K562 (cell line): ENCODE measurements around the gene RNF223. TPM values are rescaled to one million over a fixed set of nuclear protein-coding genes. Genes with fewer than 3 reads are reported as not detected.

ENCODE experiments used
- ATF7 ChIP-seq: fragments of 450-650 bp; IDR thresholded peaks from 2 replicates; pipeline ENCODE4 v1.7.1; 2014; ENCODE audit warnings: mild to moderate bottlenecking, moderate library complexity
- DNMT1 ChIP-seq: fragments of 450-650 bp; IDR thresholded peaks from 2 replicates; pipeline ENCODE4 v1.6.1; 2016; ENCODE audit warnings: antibody characterized with exemption, mild to moderate bottlenecking
- FOXK2 ChIP-seq, 2 experiments: fragments of 450-650 bp; IDR thresholded peaks in 1 of 2; conservative IDR thresholded peaks in 1 of 2; 2 replicates each; pipeline ENCODE4 v1.6.1; 2016; ENCODE audit warnings: low read depth in 2 of 2, mild to moderate bottlenecking in 1 of 2
- JUN ChIP-seq, 2 experiments: sonication (generic) in 1 of 2; formaldehyde crosslinking in 1 of 2; IDR thresholded peaks; 2 replicates each; pipeline versions ENCODE4 v1.6.1 to v1.8.0; 2012 to 2022; ENCODE audit warnings: borderline replicate concordance in 2 of 2, mild to moderate bottlenecking in 2 of 2, improper control_type of control experiment in 1 of 2, low read depth in 1 of 2, low read length in 1 of 2, missing genetic modification reagents in 1 of 2
- KAT8 ChIP-seq: fragments of 450-650 bp; IDR thresholded peaks from 2 replicates; pipeline ENCODE4 v1.6.1; 2016; ENCODE audit warnings: low read depth, mild to moderate bottlenecking
- KDM5B ChIP-seq: fragments of 200-600 bp; sonication (generic); IDR thresholded peaks from 2 replicates; pipeline ENCODE4 v1.6.1; 2012; ENCODE audit warnings: low read depth, mild to moderate bottlenecking, moderate library complexity, low read length, control low read depth, inconsistent platforms; ENCODE audit not compliant: insufficient replicate concordance
- KLF10 ChIP-seq: fragments of 250-450 bp; sonication (Bioruptor Pico); IDR thresholded peaks from 2 replicates; pipeline ENCODE4 v1.6.1; 2021; ENCODE audit warnings: matching md5 sums
- NFE2L1 ChIP-seq: fragments of 450-650 bp; IDR thresholded peaks from 2 replicates; pipeline ENCODE4 v1.6.1; 2016; ENCODE audit warnings: missing genetic modification characterization, low read depth, mild to moderate bottlenecking, missing compliant biosample characterization, moderate library complexity, borderline replicate concordance
- NR1H2 ChIP-seq: sonication (generic); formaldehyde crosslinking; IDR thresholded peaks from 2 replicates; pipeline ENCODE4 v1.4.0; 2020; ENCODE audit warnings: mild to moderate bottlenecking, missing genetic modification reagents
- NR3C1 ChIP-seq: sonication (generic); formaldehyde crosslinking; IDR thresholded peaks from 2 replicates; pipeline ENCODE4 v1.8.1; 2022; ENCODE audit warnings: missing genetic modification reagents
- NRF1 ChIP-seq, 2 experiments: fragments of 450-650 bp; IDR thresholded peaks in 1 of 2; conservative IDR thresholded peaks in 1 of 2; 2 replicates each; pipeline ENCODE4 v1.6.1; 2014; ENCODE audit warnings: mild to moderate bottlenecking in 2 of 2
- PTBP1 ChIP-seq: fragments of 200-400 bp; formaldehyde crosslinking; IDR thresholded peaks from 2 replicates; pipeline ENCODE4 v1.6.1; 2017; ENCODE audit warnings: low read depth, low read length
- RFX7 ChIP-seq: fragments of 250-450 bp; sonication (Bioruptor Pico); IDR thresholded peaks from 2 replicates; pipeline ENCODE4 v1.5.1; 2021; ENCODE audit warnings: mild to moderate bottlenecking
- SIX5 ChIP-seq, 2 experiments: IDR thresholded peaks; 2 replicates each; pipeline ENCODE4 v1.6.1; 2011; ENCODE audit warnings: low read length in 2 of 2, borderline replicate concordance in 1 of 2, low read depth in 1 of 2, mild to moderate bottlenecking in 1 of 2, moderate library complexity in 1 of 2; ENCODE audit not compliant: insufficient read depth in 1 of 2
- UBTF ChIP-seq, 2 experiments: IDR thresholded peaks; 2 replicates each; pipeline ENCODE4 v1.6.1; 2012; ENCODE audit warnings: improper control_type of control experiment in 2 of 2, low read depth in 2 of 2, low read length in 2 of 2, borderline replicate concordance in 1 of 2
- ZNF583 ChIP-seq: fragments of 250-450 bp; sonication (Bioruptor Pico); IDR thresholded peaks from 2 replicates; pipeline ENCODE4 v1.4.0; 2020
- ZNF592 ChIP-seq: fragments of 450-650 bp; IDR thresholded peaks from 2 replicates; pipeline ENCODE4 v1.6.1; 2017; ENCODE audit warnings: antibody characterized with exemption, mild to moderate bottlenecking
- ZNF740 ChIP-seq, 3 experiments: fragments of 200-800 bp in 1 of 3; sonication (Bioruptor generic) in 1 of 3; sonication (generic) in 1 of 3; formaldehyde crosslinking in 1 of 3; IDR thresholded peaks; 2 replicates each; pipeline versions ENCODE4 v1.6.1 to v1.8.0; 2016 to 2022; ENCODE audit warnings: mild to moderate bottlenecking in 2 of 3, missing compliant biosample characterization in 2 of 3, missing genetic modification characterization in 2 of 3, missing genetic modification reagents in 1 of 3
- polyA plus RNA-seq, 8 experiments: library from polyadenylated mRNA; depleted of rRNA in 4 of 8; stranded (reverse) in 5 of 8; unstranded in 3 of 8; fragments of >200 nt; fragmentation: Nextera tagmentation in 2 of 8; fragmentation: Illumina TruSeq in 1 of 8; extraction: Ambion mirVana in 2 of 8; extraction: Trizol in 1 of 8; gene quantifications; 2 replicates each; pipeline versions ENCODE4 v1.2.1 to v1.2.3, GENCODE V29; 2011 to 2014; ENCODE audit warnings: inconsistent platforms in 1 of 8, missing spikeins in 1 of 8
- total RNA-seq, 7 experiments: library from RNA; depleted of rRNA in 6 of 7; stranded (reverse); fragments of >200 nt in 6 of 7; fragmentation: Illumina TruSeq in 2 of 7; extraction: Trizol in 2 of 7; gene quantifications; 2 replicates each; pipeline versions ENCODE4 v1.2.1 to v1.2.3, GENCODE V29; 2011 to 2021; ENCODE audit warnings: low replicate concordance in 1 of 7

The RNF223 gene
- total and polyA plus RNA-seq, 9 of the 15 experiments (the other 6 are each of a cell fraction or from before 2014, with no cell fraction given): 0.04 to 0.32 TPM; not detected in 7

DNA sequence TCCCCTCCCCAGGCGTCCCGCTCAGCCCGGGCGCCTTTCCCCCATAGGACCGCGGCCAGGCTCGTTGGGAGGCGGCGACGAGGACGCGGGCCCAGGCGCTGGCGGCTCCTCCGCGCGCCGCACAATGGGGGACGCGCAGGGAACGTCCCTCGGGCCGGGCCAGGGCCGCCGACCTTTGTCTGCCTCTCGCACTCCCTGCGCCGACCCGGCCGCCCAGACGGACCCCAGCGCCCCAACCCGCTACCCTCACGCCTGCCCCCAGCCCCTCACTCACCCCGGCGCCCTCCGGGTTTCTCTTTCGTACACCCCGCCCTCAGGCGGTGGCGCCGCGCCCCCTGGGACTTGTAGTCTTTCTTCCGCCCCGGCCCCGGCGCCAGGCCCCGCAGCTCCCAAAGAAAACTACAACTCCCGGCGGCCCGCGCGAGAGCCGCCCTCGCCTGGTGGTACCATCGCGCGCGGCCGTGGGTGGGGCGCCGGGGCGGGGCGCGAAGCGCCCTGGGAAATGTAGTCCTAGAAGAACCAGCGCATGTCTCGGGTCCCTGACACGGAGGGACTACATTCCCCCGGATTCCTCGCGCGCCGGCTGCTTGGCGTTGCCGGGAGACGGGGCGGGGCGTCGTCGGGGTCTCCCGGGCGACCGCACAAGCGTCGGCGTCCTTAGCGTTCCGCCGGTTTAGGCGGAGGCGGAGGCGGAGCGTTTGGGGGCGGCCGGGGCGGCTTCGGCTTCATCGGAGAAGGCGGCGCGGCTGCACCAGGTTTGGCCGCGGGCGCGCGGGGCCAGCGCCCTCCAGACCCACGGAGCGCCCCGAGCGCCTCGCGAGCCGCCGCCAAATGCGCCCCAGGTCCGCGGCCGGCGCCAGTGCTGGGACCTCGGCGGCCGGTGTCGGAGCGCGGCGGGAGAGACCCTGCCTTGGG, 41.9 kb upstream of the RNF223 start, which contains the start of gene C1orf159 (continued):
- TF ChIP-seq NRF1 (conservative IDR thresholded peaks at IDR 0.05 in 1 of 2, IDR thresholded peaks at IDR 0.05 in 1 of 2): peak; percentile 91 to 93
- 0 out of 2 replicates have a peak, but pooled peaks have one; percentile 43 for TF ChIP-seq PTBP1
- peak; percentile 91 to 98 for TF ChIP-seq SIX5 (IDR thresholded peaks at IDR 0.05; ENCODE audit: borderline replicate concordance in 1 of 2, insufficient read depth in 1 of 2, low read depth in 1 of 2, low read length in 2 of 2)
- peak; percentile 92 for TF ChIP-seq ATF7
- peak; percentile 67; the same call in 1 of the 2 replicates for TF ChIP-seq NR3C1 (CRISPR knock-in tag)
- TF ChIP-seq NFE2L1 (tag): no peak
- peak; percentile 33; the same call in 1 of the 2 replicates for TF ChIP-seq ZNF740 (CRISPR knock-in tag; IDR thresholded peaks at IDR 0.05)
- no peak; a peak in 1 of 4 replicates for TF ChIP-seq ZNF740 (tag; IDR thresholded peaks at IDR 0.05)
- TF ChIP-seq KLF10 (CRISPR knock-in tag): no peak
- TF ChIP-seq KDM5B: peak; percentile 5
- no peak for TF ChIP-seq DNMT1
- TF ChIP-seq UBTF (IDR thresholded peaks at IDR 0.05; ENCODE audit: borderline replicate concordance in 1 of 2, low read depth in 2 of 2, low read length in 2 of 2): peak in 1 of 2 experiments; percentile 74; a peak in 1 of 4 replicates
- TF ChIP-seq ZNF583 (CRISPR knock-in tag): peak; percentile 93
- peak in 1 of 2 experiments; percentile 60; a peak in 2 of 4 replicates for TF ChIP-seq FOXK2 (conservative IDR thresholded peaks at IDR 0.05 in 1 of 2, IDR thresholded peaks at IDR 0.05 in 1 of 2; ENCODE audit: low read depth in 2 of 2)
- TF ChIP-seq KAT8: no peak
- TF ChIP-seq ZNF592: peak; percentile 97
- TF ChIP-seq NR1H2: no peak
- TF ChIP-seq RFX7: no peak
- peak; percentile 51; the same call in 1 of the 2 replicates for TF ChIP-seq JUN (IDR thresholded peaks at IDR 0.05; ENCODE audit: borderline replicate concordance, low read depth, low read length)
- TF ChIP-seq JUN (CRISPR knock-in tag; IDR thresholded peaks at IDR 0.05; ENCODE audit: borderline replicate concordance): no peak
